GM12878 (cell line): ENCODE measurements around the gene PCLO. TPM values are rescaled to one million over a fixed set of nuclear protein-coding genes. Genes with fewer than 3 reads are reported as not detected.

Experiments used
- ATAC-seq: fragments of 200-7000 bp; cut with Tn5 transposase; 3 replicates; pipeline ENCODE4 v1.9.1; 2020; ENCODE audit warnings: mild to moderate bottlenecking, moderate library complexity
- BruUV-seq: library from RNA; stranded (reverse); fragments of 400-500 nt; replicated peaks from 2 replicates; lab custom pipeline; 2021; lab: Mats Ljungman, UMichigan
- CTCF ChIA-PET: fragments of 300-600 bp; sonication (Branson Sonifier 250); formaldehyde crosslinking; extraction: SDS; loops from one replicate; lab custom pipeline; 2021; ENCODE audit warnings: inconsistent platforms; lab: Yijun Ruan, JAX
- POLR2A ChIA-PET: fragments of 350-600 bp; formaldehyde crosslinking; extraction: SDS; loops from one replicate; lab custom pipeline; 2021; ENCODE audit warnings: inconsistent platforms; lab: Charles Lee
- RAD21 ChIA-PET: fragments of 300-600 bp; sonication (Branson Sonifier 250); formaldehyde crosslinking; loops from one replicate; lab custom pipeline; 2023; ENCODE audit warnings: antibody characterized with exemption; ENCODE audit not compliant: unreplicated experiment; lab: Charles Lee
- SMC1A ChIA-PET: fragments of 300-600 bp; sonication (Branson Sonifier 250); formaldehyde crosslinking; loops from one replicate; lab custom pipeline; 2023; ENCODE audit not compliant: unreplicated experiment, uncharacterized antibody; lab: Charles Lee
- DNase-seq: peaks from one replicate; pipeline ENCODE4 v3.0.0-alpha.2; 2011; ENCODE audit warnings: low read depth, low spot score
- FAIRE-seq: peaks from 3 replicates; lab custom pipeline; 2011; peaks lifted over from hg19 to GRCh38; lab: Jason Lieb, UNC
- H2AFZ ChIP-seq: 2 replicates; pipeline ENCODE4 v1.6.0; 2011; ENCODE audit warnings: low read depth, low read length, control low read depth; ENCODE audit not compliant: control insufficient read depth
- H3K27ac ChIP-seq: 2 replicates; pipeline ENCODE4 v1.5.1; 2011; ENCODE audit warnings: control low read depth; ENCODE audit not compliant: control insufficient read depth, insufficient read depth
- H3K27me3 ChIP-seq, 2 experiments: replicated peaks in 1 of 2; 2 replicates each; pipeline versions ENCODE4 v1.6.0 to v1.6.1; 2011; ENCODE audit warnings: low read length in 1 of 2; ENCODE audit not compliant: control insufficient read depth in 2 of 2, insufficient read depth in 2 of 2
- H3K36me3 ChIP-seq, 2 experiments: 2 replicates each; pipeline ENCODE4 v1.5.1; 2011; ENCODE audit warnings: low read length in 1 of 2; ENCODE audit not compliant: control insufficient read depth in 2 of 2, insufficient read depth in 2 of 2
- H3K4me1 ChIP-seq: 2 replicates; pipeline ENCODE4 v1.6.1; 2011; ENCODE audit warnings: mild to moderate bottlenecking, low read length, moderate library complexity, mixed read lengths; ENCODE audit not compliant: control insufficient read depth, insufficient read depth
- H3K4me2 ChIP-seq: 2 replicates; pipeline ENCODE4 v1.6.0; 2011; ENCODE audit warnings: control low read depth; ENCODE audit not compliant: control insufficient read depth, insufficient read depth
- H3K4me3 ChIP-seq: fragments of 200-600 bp; sonication (generic); 2 replicates; pipeline ENCODE4 v1.5.1; 2016
- H3K79me2 ChIP-seq: 2 replicates; pipeline ENCODE4 v1.6.0; 2011; ENCODE audit warnings: low read length; ENCODE audit not compliant: control insufficient read depth, insufficient read depth
- H3K9ac ChIP-seq: 2 replicates; pipeline ENCODE4 v1.8.0; 2011; ENCODE audit warnings: low read length, control low read depth, mixed read lengths; ENCODE audit not compliant: control insufficient read depth, insufficient read depth
- H3K9me3 ChIP-seq: replicated peaks from 3 replicates; pipeline ENCODE4 v1.5.1; 2011; ENCODE audit warnings: mild to moderate bottlenecking, low read length; ENCODE audit not compliant: control insufficient read depth, insufficient read depth
- H4K20me1 ChIP-seq: 2 replicates; pipeline ENCODE4 v1.6.0; 2011; ENCODE audit not compliant: control insufficient read depth, insufficient read depth
- ATF7 ChIP-seq: fragments of 450-650 bp; IDR thresholded peaks from 2 replicates; pipeline ENCODE4 v1.6.1; 2016; ENCODE audit warnings: low read depth, mild to moderate bottlenecking
- CBX5 ChIP-seq: sonication (generic); IDR thresholded peaks from 2 replicates; pipeline ENCODE4 v1.6.1; 2016; ENCODE audit warnings: low read depth, moderate library complexity, mild to moderate bottlenecking, inconsistent platforms
- CTCF ChIP-seq, 3 experiments: IDR thresholded peaks in 2 of 3; conservative IDR thresholded peaks in 1 of 3; 2 replicates each; pipeline ENCODE4 v1.5.1; 2011; ENCODE audit warnings: low read depth in 3 of 3, low read length in 3 of 3, mild to moderate bottlenecking in 3 of 3, control low read depth in 2 of 3, moderate library complexity in 2 of 3, inconsistent platforms in 1 of 3, mixed read lengths in 1 of 3; ENCODE audit not compliant: control insufficient read depth in 2 of 3, insufficient read depth in 1 of 3; ENCODE audit errors: extremely low read depth in 1 of 3
- POU2F2 ChIP-seq: IDR thresholded peaks from 3 replicates; pipeline ENCODE4 v1.6.1; 2011; ENCODE audit warnings: low read depth, mild to moderate bottlenecking, low read length, borderline replicate concordance
- RAD21 ChIP-seq: IDR thresholded peaks from 2 replicates; pipeline ENCODE4 v1.6.1; 2011; ENCODE audit warnings: mild to moderate bottlenecking, low read depth, low read length, moderate library complexity; ENCODE audit not compliant: insufficient read depth
- SMC3 ChIP-seq: IDR thresholded peaks from 2 replicates; pipeline ENCODE4 v1.6.1; 2011; ENCODE audit warnings: low read length, improper control_type of control experiment, borderline replicate concordance
- ZNF622 ChIP-seq: fragments of 450-650 bp; IDR thresholded peaks from 2 replicates; pipeline ENCODE4 v1.6.1; 2017; ENCODE audit warnings: mild to moderate bottlenecking, inconsistent platforms
- WGBS: methylation state at CpG from one replicate; pipeline ENCODE4 v1.1.6; 2016; ENCODE audit warnings: low lambda C conversion rate; ENCODE audit not compliant: insufficient replicate concordance, insufficient coverage; ENCODE audit errors: missing lambda C conversion rate; 5-methylcytosine and 5-hydroxymethylcytosine counted together
- in situ Hi-C: fragments of 300-500 bp; cut with MboI; formaldehyde crosslinking; loops from 9 replicates; pipeline ENCODE4 v1.14.3; 2018; ENCODE audit warnings: mixed read lengths
- intact Hi-C: fragments of 100-400 bp; cut with micrococcal nuclease; formaldehyde crosslinking; loops from one replicate; pipeline ENCODE4 v1.14.2; 2022; ENCODE audit not compliant: unreplicated experiment
- polyA plus RNA-seq, 11 experiments: library from polyadenylated mRNA; depleted of rRNA in 4 of 11; unstranded in 6 of 11; stranded (reverse) in 5 of 11; fragments of >200 nt; fragmentation: Nextera tagmentation in 4 of 11; fragmentation: Illumina TruSeq in 1 of 11; extraction: Ambion mirVana in 4 of 11; extraction: Trizol in 1 of 11; gene quantifications; 1 replicate in 1 of 11; 2 replicates in 10 of 11; pipeline versions ENCODE4 v1.2.1 to v1.2.3, GENCODE V29; 2011 to 2016; ENCODE audit warnings: inconsistent platforms in 2 of 11, missing spikeins in 2 of 11, low read depth in 1 of 11
- total RNA-seq, 4 experiments: library from RNA; depleted of rRNA in 3 of 4; stranded (reverse); fragments of >200 nt in 3 of 4; fragmentation: Illumina TruSeq in 1 of 4; extraction: Trizol in 1 of 4; gene quantifications; 2 replicates each; pipeline versions ENCODE4 v1.2.1 to v1.2.3, GENCODE V29; 2013 to 2021

Gene PCLO
- total and polyA plus RNA-seq, 10 of the 15 experiments (the other 5 are each of a cell fraction or from before 2014, with no cell fraction given): 0.01 to 0.08 (median 0.03) TPM; not detected in 6

GRCh38 chr7:82810558-82811259, 352.0 kb downstream of the PCLO start:
- Histone ChIP-seq H3K4me1 (no peaks in the 10 kb centered on the region), H3K79me2 (no peaks in the 10 kb centered on the region), H3K9ac (no peak overlapping the region), H3K27me3 (no peaks in the 10 kb centered on the region), H4K20me1 (no peaks in the 10 kb centered on the region), H3K9me3 (no peaks in the 10 kb centered on the region), H3K27ac (no peak overlapping the region), H2AFZ (no peak overlapping the region), H3K4me2 (no peak overlapping the region), H3K36me3 (no peaks in the 10 kb centered on the region), H3K4me3 (no peak overlapping the region)
- peak; percentile 49; the same call in 1 of the 2 replicates for TF ChIP-seq SMC3
- no peak for TF ChIP-seq ATF7
- no peak for TF ChIP-seq CBX5
- peak; percentile 62; the same call in 1 of the 3 replicates for TF ChIP-seq POU2F2
- TF ChIP-seq RAD21: peak; percentile 59
- peak; percentile 51 to 60 (median 56); a peak in 5 of 6 replicates for TF ChIP-seq CTCF (IDR thresholded peaks at IDR 0.05 in 2 of 3, conservative IDR thresholded peaks at IDR 0.05 in 1 of 3; ENCODE audit: control insufficient read depth in 2 of 3, extremely low read depth in 1 of 3, insufficient read depth in 1 of 3, low read depth in 3 of 3, low read length in 3 of 3)
- TF ChIP-seq ZNF622: no peak
- RAD21 ChIA-PET: interaction anchor here (1.5 kb wide), 1 partner anchor 9 kb away, joined by 3 read pairs; no protein-coding TSS in a partner anchor
- 17% methylated on average over 4 of the region's 4 CpGs for WGBS
- SMC1A ChIA-PET: interaction anchor here (1.2 kb wide), 1 partner anchor 88 kb away, joined by 3 read pairs; no protein-coding TSS in a partner anchor
- FAIRE-seq: no peak
- CTCF ChIA-PET: interaction anchor here (0.5 to 2.3 kb wide), 25 partner anchors 9 to 1051 kb away, joined by 3 to 9 read pairs (median 4); no protein-coding TSS in a partner anchor
- peak; percentile 94 for ATAC-seq
- no peak for DNase-seq
- no TSS peak for BruUV-seq
- in situ Hi-C loops: loop anchor here (10.0 kb wide), 1 partner anchor 464 kb away; no protein-coding TSS in a partner anchor
- intact Hi-C loops: loop anchor here (2.0 to 10.0 kb wide), 2 partner anchors 460 to 844 kb away; no protein-coding TSS in a partner anchor
- POLR2A ChIA-PET: no interaction called here
